COR-L47 (cell line): ENCODE results near the gene HPCAL1.

Experiments used
- DNase-seq: peaks from one replicate; lab custom pipeline; 2025; lab: John Stamatoyannopoulos, UW

HPCAL1 gene

GRCh38 chr2:10407841-10408648, 105.3 kb downstream of the HPCAL1 start:
- no peak for DNase-seq

DNA sequence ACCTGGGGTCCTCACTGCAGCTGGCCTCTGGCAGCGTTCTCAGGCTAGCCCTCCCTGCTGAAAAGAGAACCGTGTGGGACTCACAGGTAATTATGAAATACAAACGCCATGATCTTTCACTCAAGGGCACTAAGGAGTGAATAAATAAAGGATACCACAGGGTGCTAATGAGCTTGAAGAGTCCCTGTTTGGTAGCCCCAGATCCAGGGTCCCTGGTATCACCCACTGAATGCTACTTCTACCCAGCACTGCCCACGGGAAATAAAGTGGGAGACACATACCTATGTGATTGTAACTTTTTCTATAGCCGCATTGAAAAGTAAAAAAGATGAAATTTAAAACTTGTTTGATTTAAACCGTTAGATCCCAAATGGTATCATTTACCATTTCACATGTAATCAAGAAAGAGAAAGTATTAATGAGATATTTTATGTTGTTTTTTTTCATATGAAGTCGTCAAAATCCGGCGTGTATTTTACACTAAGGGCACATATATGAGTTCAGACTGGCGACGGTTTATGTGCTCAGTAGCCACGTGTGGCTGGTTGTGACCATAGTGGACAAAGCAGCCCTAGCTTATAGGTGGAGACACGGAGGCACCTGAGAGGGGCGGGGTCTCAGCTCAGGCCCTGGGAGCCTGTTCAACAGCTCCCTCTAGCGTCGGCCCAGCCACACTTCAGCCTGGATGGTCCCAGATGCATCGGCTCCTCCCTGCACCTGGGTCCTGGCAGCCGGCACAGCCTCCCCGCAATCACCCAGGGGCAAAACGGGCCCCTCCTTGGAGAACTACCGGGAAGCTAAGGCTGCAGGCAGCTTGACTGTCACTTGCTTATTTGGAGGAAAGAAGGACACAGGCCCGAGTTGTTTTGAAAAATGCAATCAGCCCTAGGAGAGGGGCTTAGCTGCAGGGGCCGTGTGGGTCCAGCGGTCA, 106.2 kb downstream of the HPCAL1 start:
- DNase-seq, result peak; percentile 92

DNA sequence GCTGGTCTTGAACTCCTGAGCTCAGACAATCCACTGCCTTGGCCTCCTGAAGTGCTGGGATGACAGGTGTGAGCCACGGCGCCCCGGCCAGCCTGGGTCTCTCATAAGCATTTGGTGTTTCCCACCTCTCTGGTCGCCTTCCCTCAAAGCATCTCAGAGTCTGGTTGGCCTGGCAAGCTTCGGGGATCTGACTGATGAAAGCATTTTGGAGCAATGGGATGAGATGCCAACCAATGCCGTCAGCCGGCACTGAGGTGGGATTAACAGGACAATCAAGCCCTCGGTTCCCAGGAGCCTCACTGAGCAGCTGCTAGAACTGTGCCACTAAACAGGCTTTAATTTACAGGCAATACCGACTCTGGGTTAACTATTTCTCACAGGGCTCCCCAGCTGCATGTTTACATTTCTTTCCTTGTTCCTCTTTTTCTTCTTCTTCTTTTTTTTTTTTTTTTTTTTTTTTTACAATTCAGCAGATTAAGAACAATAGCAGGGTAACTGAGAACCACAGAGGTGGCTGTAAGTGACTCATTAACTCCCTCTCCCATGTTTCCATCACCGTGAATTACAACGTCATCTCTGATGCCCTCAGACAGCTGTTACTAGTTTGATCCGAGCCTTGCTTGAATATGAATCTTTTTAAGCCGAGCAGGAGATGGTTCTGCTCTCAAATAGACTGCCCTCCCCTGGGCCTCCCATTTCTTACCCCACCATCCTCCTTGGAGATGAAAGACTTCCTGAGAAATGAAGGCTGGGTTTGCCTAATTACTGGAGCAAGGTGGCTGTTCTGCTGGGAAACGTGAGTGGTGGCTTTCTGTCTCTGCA, 107.5 kb downstream of the HPCAL1 start:
- DNase-seq, result no peak

DNA sequence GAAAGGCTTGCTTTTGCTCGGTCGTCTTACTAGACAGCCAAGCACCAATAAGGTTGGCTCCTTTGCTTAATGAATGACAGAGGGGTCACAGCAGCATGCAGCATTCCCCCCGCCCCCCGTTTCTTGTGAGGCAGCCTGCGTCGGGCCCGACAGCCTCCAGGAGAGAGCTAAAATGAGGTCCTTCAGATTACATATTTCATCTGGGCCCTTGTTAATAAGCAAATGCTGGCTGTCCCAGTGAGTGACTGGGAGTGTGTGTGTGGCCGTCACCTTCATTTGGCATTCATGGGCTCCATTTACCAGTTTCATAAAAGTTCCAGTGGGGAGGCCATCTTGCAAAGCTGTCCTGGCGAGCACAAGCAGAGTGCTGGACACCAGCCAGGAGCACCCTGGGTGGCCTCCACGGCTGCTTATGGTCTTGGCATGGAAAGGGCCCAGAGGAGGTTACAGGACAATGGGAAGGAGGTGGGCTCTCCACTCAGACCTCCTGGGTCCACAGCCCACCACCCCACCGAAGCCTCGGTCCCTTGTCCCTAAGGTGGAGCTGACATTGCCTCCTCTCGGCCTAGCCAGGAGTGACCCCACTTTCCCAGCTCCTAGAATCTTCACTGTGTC, 108.2 kb downstream of the HPCAL1 start:
- DNase-seq, result peak; percentile 53

DNA sequence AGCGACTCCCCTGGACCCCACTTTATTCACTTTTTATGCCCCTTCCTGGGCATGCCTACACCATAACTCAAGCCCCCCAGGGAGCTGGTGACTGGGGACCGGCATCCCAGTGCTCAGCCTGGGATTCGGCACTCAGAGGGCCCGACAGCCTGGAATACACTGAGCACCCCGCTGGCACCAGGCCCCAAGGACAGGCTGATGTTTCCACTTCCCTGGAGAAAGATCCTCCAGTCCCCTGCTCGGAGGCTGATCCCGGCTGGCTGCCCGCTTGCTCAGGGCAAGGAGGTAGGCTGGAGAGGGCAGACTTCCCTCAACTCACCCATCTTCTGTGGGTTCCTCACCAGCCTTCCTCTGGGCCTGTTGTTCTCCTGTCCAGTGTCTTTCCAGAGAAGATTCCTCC, 108.9 kb downstream of the HPCAL1 start:
- DNase-seq, result no peak

- DNase-seq, result peak; percentile 23
Measured at GRCh38 chr2:10412380-10412779, 109.7 kb downstream of the HPCAL1 start.

DNA sequence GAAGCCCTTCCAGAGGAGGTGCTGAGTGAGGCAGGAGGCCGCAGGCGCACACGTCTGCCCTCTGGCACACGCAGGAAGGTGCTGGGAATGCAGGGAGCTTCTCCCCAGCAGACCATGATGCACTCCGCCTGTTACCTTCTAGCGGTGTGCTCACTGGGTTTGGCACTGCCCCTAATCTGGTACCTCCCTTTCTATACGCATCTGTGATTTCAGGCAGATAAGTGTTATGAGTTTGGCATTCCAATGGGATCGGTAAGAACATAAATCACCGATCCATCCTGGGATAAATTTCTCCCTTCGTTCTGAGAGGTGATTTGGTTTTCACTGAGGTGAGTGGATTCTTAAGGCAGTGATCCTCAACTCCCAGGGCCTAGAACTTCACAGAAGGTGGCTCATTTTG, 110.8 kb downstream of the HPCAL1 start:
- DNase-seq, result no peak

GRCh38 chr2:10413991-10414451, 111.3 kb downstream of the HPCAL1 start:
- peak; percentile 65 for DNase-seq

GRCh38 chr2:10414591-10414990, 111.9 kb downstream of the HPCAL1 start:
- peak; percentile 89 for DNase-seq

DNA sequence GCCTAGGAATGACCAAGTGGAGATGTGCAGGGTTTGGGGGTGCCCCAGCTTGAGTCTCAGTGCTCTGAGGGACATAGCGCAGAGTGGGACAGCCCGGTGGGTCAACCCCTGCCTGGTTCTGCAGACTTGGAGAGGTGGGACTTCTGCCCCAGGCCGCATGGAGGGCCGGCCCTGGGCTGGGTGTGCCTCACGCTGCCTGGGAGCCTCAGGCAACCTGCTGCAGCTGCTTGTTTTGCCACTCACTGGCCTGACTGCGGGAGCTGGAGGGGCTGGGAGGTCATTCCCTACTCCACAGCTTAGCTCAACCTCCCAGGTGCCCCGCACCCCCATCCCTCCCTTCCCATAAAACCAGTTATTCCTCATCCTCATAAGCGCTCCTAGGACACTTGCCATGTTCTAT, 112.3 kb downstream of the HPCAL1 start:
- DNase-seq, result peak; percentile 11

DNA sequence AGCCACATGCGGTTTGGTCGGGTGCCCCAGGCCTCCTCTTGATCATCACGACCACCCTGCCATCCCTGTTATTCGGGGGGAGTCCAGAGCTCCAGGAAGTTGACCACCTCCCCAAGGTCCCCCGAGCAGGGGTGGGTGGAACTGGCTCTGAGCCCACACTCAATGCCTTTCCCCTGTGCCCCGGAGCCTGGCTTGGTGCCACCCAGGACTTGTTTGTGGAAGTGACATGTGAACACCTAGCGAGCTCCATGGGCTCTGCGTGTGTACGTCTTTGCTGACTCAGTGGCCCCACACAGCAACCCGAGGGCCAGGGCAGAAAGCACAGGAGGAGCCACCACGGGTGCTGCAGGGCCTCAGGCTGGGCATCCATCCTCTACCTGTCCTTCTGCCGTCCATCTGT, 112.9 kb downstream of the HPCAL1 start:
- DNase-seq, result no peak

- no peak for DNase-seq
Measured at GRCh38 chr2:10417551-10418335, 115.0 kb downstream of the HPCAL1 start.

- no peak for DNase-seq
Measured at GRCh38 chr2:10419553-10420257, 117.0 kb downstream of the HPCAL1 start.

DNA sequence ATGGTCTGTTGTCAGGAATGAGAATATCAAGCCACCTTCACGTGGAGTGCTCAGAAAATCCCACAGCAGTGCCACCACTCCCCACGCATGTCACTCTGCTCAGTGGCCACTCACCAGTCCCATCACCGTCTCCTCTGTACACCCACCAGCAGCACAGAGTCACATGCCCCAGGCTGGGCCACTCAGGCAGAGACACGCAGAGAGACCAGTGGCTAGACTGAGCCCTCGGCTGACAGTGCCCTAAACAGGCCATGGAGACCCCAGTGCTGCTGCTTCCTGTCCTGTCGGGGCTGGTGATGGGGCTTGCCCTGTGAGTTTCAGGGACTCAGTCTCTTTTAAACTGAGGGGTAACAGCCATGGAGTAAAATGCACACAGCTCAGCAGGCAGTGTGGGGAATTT, 119.5 kb downstream of the HPCAL1 start:
- no peak for DNase-seq

- no peak for DNase-seq
Measured at GRCh38 chr2:10422732-10423399, 120.2 kb downstream of the HPCAL1 start.

- no peak for DNase-seq
Measured at GRCh38 chr2:10423400-10423774, 120.7 kb downstream of the HPCAL1 start.

- no peak for DNase-seq
Measured at GRCh38 chr2:10424051-10424450, 121.3 kb downstream of the HPCAL1 start.

- DNase-seq, result no peak
Measured at GRCh38 chr2:10424916-10425505, 122.3 kb downstream of the HPCAL1 start.

DNA sequence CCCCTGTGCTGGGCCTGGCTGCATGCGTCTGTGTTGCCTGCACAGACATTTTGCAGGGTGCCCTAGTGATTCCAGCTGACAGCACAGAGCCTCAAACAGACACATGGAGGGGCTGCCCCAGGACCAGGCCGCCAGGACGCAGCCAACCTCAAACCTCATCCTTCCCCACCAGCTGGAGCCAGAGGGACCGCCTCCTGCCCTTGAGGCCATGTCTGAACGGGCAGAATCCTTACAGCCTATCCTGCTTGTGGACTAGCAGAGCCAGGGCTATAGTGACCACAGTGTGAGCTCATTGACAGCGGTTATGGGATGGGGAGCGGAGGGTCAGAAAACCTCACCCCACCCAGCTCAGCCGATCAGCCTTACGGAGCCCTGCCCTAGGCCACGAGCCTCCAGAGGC, 123.0 kb downstream of the HPCAL1 start:
- DNase-seq, result no peak
